ENCODE data around the gene PIK3C2B.

PIK3C2B gene

DNA sequence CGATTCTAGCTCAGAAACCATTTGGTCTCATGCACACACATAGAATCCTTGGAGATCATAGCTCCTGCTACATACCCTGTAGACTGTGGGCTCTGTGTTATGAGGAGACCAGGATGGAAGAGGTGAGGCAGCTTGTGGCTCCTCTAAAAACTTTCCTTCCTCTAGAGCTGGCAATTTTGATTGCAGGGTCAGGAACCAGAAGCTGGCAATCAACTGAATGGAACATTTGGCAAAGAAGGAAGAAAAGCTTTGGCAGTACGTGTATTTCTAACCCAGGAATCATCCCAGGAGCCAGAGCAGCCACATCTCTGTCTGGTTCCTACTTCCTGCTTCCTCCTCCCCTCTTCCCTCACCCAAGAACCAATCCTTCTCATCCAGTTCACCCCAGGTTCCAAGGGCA lies 15.7 kb downstream of the PIK3C2B start:
- no peak for DNase-seq

DNA sequence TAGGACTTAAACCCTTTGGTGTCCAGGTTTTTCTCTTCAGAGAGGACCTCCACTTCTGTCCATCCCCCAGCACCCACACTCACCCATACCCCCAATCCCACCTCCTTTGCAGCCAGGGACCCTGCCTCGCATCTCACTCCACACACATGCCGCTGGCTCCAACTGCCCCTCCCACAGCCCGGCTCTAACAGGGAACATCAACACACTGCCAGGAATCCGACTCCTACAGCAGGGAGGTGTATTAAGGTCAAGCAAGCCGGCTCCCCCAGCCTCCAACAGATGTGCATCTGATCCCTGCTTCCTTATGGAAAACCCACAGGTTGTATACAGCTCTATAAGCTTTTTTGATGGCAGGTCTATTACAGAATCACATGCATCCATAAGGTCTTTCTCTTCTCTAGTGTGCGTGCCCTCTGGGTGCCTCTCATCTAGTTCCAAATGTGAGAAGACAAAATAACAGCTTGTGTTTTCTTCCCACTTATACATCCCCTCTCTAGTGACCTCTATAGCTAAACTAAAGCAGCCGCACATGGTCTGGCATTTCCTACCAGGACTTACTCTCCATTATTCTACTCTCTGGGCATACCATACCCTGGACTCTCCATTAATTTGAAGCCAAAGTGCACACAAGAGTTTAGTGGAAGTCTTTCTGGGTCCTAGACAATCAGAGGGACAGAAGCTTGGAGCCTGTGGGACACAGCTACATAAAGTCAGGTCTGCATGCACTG lies 16.3 kb downstream of the PIK3C2B start:
- no peak for DNase-seq

DNA sequence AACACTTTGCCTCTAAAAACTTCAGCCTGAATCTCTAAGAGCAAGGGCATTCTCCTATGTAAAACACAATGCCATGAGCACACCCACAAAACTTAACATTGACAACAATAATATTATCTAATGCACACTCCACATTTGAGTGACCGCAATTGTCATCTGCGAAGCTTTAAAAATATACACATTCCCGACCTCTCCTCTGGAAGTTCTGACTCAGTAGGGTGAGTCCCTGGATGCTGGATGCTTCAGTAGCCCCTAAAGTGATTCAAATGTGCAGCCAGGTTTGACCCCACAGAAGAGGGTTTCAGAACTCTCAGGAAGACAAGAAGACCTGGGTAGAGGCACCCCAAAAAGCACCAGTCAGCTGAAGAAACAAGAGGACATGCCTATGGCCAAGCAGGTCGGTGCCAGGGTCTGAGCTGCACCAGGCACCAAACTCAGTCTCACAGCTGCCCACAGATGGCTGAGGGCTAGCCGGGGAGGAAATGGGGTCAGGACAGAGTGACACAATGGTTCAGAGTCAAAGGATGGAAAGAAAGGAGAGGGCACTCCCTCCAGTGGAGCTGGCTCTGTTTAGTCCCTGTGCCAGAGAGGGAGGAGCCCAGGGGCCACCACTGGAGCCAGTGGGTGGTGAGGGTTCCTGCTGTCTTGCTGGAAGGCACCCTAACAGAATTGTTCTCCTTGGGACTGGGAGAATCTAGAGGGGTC lies 17.4 kb downstream of the PIK3C2B start:
- DNase-seq: no peak

DNA sequence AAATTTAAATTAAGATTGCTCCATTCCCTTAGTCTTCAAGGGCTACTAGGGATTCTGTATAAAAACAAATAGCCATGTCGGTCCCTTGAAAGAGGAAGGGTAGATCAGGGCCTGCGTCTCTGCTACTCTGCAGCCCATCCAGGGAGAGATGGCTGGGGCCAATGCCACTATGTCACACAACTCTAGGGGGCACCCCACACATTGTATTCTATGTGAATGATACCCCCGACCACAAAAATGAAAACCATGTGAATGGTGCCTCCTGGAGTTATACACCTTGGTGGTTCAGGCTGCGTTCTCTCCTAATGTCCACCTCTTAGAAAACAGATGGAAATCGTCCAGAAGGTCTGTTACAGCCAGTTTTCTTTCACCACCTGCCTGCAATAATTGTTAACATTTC lies 18.0 kb downstream of the PIK3C2B start:
- DNase-seq: no peak

DNA sequence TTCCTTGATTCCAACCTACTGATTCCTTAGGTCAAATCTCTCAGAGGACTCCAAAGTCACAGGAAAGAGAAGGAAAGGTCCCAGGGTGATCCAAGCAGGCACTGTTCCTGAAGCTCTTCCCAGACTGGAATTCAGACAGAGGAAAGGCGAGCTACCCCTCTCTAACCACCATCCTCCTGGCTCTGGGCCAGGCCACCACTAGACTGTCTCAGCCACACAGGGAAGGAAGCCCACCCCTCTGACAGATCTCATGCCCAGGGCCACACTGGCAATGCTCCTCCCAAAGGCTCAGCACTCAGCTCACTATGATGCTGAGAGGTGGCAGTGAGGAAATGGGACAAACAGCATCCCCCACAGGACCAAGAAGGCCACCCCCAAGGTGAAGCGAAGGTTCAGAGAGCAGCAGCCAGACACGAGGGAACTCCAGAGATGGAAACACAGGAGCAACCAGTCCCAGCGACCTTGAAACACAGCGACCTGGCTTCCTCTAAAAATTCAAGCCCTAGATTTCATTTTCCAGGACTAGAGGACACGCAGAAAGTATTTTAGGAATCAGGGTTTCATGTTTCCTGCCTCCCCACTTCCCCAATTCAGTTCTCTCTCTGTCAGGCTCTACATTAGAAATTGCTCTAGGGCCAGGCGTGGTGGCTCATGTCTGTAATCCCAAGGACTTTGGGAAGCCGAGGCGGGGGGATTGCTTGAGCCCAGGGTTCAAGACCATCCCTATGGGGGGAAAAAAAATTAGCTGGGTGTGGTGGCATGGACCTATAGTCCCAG lies 18.8 kb downstream of the PIK3C2B start:
- no peak for DNase-seq

DNA sequence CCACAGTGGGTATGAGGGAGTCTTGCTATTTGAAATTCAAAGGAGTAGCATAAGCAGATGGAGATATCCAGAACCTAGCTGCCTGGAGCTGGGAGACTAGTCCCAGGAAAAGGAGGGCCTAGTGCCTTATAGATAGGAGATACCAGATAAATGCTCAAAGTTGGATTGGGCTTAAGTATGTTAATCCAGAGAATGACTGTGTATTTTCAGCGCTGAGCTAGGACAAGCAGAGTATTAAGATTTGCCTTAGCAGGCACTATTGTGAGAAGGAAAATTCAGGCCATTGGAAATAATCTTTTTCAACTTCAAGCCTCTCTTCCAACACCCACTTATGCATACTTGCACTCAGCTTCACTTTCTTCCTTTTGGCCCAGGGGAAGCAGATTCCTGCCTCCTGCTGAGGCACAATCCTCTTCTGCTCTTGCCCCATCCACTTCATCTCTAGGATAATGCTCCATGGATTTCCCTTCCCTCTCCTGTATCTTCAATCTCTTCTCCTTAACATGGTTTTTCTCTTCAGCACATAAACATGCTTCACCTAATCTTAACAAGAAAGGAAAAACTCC lies 21.1 kb downstream of the PIK3C2B start:
- no peak for DNase-seq

DNA sequence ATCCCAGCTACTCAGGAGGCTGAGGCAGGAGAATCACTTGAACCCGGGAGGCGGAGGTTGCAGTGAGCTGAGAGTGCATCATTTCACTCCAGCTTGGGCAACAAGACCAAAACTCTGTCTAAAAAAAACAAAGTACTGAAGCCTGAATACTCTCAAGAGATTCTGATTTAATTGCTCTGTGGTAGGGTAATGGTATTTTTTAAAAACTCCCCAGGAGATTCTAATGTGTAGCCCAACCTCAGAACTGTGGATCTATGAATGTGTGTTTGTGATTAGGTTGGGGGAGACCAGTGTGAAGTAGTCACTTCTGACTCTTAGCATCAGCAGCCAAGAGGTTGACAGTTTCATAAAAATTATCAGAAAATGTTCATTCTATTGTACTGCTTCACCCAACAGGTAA lies 21.9 kb downstream of the PIK3C2B start:
- no peak for DNase-seq

DNA sequence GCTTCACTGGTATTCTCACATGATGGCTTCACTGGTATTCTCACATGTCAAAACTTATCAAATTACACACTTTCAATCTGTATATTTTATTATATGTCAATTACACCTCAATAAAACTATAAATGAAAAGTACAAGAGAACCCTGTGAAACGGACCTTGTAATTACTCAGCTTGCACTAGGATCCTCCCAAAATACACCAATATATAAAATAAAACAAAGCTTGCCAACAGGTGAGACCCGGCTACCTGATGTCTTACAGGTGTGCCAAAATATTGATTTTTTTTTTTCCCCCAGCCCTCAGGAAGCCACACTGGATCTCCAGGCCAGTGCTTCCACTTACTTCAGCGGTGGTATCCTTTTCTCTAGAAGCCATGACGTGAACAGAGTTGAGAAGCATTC lies 22.9 kb downstream of the PIK3C2B start:
- DNase-seq: no peak

DNA sequence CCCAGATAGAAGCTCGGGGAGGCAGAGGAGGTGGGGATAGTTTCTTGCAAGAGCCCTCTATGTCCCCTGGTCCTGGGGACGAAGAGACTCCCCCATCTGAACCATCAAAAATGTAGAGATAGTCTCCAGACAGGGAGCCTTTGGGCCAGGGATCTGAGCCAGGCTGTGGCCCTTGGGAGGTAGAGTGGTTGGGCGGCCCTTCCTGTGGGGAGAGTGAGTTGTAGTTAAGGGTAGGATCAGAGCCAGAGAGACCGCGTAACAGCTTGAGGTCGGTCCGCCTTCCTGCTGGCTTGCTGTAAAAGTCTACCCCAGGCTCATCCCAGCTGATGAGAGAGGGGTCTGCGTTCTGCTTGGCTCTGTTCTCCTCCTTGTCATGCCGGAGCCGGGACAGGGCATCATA lies 25.3 kb downstream of the PIK3C2B start:
- DNase-seq: no peak

DNA sequence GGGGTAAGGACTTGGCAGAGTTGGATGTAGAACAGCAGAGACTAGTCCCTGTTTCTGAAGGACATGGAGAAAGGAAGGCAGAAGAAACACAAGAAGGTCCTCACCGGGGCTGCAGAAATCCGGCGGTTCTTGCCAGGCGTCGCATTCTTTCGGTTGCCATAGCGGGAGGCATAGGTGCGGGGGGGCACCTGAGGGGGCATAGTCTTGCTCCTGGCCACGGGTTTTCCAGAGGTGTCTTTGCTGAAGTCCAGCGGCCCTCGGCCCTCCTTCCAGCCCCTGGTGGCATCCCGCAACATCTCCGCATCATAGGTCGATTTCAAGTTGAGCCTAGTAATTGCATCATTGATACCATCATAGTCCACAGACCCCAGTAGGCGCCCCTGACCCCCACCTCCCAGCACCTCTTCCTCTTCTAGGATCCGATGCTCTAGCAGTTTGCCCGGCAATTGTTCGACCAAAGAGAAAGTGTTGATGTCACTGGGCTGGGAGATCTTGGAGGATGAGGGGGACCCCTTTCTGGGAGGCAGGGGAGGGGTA lies 25.8 kb downstream of the PIK3C2B start:
- DNase-seq: no peak

DNA sequence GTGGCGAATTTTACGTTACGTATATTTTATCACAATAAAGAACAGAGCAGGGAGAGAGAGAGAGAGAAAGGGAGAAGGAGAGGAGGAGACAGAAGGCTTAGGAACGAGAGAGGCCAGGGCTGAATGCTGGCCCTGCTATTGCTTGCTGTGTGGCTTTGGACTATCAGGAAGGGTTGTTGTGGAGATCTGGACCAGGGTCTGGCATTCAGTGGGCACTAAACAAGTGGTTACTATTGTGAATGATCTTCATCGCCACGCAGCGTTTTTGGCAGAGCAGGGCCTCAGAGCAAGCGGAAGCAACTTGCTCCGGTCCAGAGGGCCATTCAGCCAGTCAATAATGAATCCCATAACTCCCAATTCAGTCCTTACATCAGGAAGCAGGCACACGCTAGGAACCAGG lies 26.4 kb downstream of the PIK3C2B start:
- no peak for DNase-seq

DNA sequence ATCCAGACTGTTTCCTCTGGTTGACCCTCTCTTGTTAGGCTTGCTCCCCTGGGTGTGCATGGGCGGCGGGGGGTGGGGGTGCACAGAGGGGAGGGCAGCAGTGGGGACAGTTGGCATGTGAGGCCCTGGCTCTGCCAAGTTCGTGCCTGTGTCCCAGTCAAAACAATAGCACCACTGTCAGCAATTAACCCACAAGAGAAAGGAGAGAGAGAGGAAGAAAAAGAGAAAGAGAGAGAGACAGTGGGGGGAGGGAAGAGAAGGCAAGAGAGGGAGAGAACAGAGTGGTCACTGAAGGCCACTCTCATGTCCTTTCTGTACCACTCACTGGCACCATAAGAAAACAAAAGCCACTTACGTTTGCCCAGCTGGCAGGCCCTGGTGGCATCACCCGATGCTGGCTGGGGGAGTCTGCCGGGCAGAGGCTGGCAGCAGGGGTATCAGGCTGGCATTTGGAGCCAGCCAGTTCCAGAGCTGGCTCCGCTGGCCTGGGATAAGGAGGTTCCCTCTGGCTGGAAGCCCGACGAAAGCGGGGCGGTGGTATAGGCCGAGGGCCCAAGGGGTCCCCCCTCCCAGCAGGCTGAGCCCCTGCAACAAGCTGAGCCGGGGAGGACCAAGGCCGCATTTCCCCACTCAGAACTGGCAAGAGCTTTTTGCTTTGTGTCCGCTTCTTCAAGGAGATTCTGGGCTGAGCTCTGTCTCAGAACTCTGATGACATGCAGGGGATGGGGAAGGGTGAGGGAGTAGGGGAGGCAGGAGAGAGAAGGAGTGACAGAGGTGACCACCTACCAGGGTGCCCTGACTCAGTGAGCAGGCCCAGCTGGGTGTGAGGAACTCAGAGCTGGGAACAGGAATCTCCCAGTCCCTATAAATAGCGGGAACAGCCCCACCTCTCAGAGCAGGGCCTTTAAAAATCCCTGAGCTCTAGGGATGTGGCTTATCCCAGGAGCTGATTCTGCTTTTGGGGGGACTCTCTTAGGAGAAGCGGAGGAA lies 27.9 kb downstream of the PIK3C2B start:
- no peak for DNase-seq

DNA sequence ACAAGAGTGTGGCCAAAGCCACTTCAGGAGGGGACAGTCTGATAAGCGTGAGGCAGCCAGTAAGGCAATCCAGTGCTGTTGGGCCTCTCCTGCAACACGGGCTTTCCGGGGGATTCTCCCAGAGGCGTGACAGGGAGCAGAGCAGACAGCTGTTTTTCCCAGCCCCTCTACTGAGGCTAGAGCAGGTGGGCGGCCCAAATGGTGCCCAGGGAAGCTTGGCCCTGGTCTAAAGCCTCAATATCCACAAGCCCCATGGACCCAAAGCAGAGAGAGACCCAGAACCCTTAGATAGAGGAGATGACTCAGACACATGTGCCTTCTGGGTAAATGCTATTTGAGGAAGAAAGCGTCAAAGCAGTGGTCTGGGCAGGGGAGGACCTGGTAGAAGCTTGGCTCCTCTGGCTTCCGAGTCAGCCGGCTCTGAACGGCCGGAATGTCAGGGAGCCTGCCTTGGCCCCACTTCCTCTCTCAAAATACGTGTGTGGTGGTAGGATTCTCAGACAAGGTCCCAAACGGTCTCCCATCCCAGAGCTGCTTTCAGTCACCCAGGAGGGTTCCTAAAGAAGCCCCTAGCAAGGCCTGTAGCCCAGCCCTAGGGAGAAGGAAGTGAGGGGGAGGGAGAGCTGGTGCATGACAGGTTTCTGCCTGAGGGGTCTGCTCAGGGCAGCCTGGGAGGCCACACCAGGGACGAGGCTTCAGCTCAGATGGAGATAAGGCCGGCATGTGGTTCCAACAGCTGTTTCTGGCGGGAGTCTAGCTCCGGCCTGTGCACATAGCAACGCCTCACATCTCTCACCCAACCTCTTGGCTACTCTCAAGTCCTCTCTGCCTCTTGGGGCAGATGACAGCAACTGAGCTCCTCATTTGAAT lies 28.8 kb downstream of the PIK3C2B start:
- no peak for DNase-seq

DNA sequence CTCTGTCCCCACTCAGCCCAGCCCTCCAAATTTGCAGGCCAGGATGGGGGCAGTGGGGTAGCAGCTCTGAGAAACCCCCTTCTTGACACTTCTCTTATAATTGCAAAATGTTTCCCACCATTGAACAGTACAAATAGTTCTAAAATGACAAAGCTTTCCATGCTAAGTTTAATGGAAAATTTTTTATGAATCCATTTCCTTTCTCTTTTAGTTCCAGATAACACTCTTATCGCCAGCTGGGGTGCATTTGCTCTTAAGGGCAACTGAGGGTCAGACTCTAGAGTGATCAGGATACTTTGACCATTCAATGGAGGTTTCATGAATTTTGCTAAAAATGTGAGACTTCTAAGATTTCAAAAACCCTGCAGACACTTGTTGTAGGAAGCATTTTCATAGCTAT lies 29.9 kb downstream of the PIK3C2B start:
- no peak for DNase-seq

DNA sequence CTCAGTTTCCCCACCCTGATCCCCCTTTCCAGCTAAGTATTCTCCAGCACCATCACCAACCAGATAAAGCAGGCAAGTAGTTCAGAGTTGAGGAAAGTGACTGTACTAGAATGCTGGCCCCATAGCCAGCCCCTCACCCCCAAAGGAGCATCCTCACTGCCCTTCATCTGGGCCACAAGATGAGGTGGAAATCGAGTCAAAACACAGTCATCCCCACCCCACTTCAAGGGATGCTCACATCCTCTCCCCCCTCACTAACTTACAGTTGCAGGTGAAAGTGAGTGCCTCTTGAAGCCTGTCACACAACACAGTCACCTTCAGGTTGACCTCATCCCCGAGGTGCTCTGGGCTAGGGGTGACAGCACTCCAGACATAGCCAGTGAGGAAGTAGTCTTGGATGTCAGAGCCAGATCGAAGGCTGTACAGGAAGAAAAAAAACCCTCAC lies 30.4 kb downstream of the PIK3C2B start:
- DNase-seq: no peak

DNA sequence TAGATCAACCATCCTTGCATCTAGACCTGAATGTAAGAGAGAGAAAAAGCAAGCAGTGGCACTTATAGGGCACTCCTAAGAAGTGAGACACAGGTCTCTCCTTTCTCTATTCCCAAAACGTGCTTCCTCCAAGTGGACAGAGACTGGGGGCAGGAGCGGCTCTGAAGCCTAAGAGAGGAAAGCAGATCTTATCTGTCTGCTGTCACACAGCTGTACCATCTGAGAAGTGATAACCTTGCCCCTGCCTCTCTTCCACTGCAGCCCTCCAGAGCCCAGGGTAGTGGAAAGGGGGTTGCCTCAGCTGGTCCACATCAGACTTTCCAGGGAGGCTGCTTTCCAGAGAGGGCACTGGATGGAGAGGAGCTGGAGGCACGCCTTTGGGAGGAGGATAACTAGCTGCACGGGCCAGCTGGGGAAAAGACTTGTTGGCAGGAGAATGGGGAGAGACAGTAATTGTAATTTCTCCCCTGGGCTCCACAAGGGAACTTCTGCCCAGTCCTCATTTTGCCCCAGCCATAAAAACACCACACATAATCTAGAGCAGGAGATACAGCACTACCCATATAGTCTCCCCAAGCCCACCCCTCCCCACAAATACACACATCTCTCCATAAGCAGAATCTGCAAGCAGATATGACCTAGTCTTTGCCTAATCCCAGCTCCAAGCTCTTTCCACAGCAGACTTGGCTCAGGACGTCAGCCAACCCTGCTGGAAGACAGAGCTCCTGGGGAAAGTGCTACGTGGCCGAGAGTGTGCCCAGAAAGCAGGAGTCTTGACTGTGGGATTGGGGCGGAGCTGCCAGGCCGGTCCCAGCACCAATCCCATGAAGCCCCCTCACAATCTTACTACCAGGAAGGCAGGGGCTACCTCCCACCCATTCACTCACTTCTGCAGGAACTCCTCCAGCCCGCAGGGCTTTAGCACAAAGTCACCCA lies 31.2 kb downstream of the PIK3C2B start:
- no peak for DNase-seq

DNA sequence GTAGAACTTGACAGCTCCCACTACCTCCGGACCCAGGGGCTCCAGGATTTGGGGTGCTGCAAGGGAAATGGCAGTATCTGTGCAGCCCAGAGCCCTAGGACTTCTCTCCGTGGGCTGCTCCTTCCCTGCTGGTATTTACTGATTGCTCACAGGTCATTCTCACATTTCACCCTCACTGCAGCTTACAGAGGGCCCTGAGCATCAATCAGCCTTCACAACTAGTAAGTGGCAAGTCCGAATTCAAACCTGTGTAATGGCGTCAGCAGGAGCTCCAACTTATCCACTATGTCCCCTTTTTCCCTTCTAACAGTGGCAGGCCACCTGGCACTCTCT lies 32.4 kb downstream of the PIK3C2B start:
- DNase-seq: no peak

DNA sequence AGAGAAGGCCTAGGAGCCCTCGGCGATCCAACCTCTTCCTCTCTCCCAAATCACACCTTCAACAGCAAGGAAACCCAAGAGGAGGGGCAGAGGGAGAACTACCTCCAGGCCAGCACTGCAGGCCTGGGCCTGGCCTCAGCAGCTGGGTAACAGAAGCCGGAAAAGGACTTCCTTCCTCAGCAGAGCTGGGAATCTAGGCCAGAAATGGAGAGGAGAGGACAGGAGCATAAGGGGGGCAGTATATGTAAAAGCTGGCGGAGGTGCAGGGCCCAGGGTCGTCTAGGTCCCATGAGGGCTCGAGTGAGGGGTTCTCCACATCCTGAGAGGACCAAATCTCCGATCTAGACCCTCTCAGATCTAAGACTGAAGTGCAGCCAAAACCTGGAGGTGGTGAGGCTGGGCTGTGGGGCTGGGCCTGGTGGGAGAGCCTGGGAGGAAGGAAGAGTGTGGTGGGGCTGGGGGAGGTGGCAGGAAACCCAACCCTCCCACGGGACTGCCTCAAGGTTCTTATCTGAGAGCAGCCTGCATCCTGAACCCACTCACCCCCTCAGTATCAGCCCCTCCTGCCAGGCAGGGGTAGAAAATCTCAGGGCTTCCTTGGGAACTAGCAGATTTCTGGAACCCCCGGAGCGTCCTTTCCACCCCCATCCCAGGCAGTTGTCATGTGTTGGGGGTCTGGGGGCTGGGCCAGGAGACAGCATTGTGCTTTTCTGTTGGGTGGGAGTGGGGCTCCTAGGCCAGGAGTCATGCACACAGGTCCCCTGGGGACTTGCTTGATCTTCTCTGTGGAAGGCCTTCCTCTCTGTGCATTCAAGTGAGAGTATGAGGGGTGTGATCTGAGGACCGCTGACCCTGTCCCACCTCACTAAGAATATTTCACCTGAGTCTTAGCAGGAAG lies 33.0 kb downstream of the PIK3C2B start:
- DNase-seq: no peak

DNA sequence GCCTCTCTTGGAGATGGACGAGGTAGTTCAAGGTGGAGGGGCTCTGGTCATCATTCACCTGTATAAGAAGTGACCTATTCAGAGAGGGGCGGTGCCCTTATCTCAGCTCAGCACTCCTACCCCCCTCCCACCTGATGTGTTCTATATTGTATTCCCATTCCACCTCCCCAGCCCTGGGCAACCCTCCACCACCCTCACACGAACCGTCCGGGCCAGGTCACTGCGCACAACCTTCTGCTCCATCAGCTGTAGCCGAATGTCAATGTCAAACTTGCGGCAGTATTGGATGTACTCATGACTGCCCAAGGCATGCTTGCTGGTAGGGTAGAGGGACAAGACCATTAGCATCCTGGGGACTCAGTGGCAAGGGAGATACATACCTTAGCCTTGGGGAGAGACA lies 34.3 kb downstream of the PIK3C2B start:
- no peak for DNase-seq
